Uterus (tissue), 2 donors: ENCODE measurements around the gene CCT8L2.

Experiments used
- CTCF ChIP-seq, 4 experiments: fragments of 200-600 bp in 2 of 4; fragments of 450-650 bp in 2 of 4; sonication (generic) in 2 of 4; IDR thresholded peaks; one replicate each; pipeline ENCODE4 v1.5.1; 2016 to 2019; ENCODE audit warnings: antibody characterized with exemption in 4 of 4, mild to moderate bottlenecking in 2 of 4, moderate library complexity in 1 of 4
- POLR2A ChIP-seq, 2 donors: fragments of 450-650 bp; IDR thresholded peaks; one replicate each; pipeline ENCODE4 v1.6.1; 2016; ENCODE audit warnings: antibody characterized with exemption in 2 of 2, mild to moderate bottlenecking in 1 of 2, moderate library complexity in 1 of 2

DNA sequence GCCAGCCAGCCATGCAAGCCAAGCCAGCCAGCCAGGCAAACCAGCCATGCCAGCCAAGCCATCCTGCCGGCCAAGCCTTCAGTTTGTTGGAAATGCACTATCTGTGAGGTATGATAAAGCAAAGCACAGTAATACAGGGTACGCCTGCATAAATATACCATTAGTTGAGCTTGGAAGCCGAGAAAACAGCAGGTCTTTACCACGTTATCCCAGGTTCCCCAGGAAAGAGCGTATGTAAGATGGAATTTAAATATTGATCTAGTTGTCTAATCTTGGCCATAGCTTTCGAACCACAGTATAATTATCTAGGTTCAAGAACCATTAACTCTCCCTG lies 24.2 kb downstream of the CCT8L2 start:
- TF ChIP-seq POLR2A (IDR thresholded peaks at IDR 0.05) (no peak), CTCF (IDR thresholded peaks at IDR 0.05) (no peak)
